PFSK-1 (cell line): Measurements from ENCODE around the gene PTPRM.

Experiments
- FOXP2 ChIP-seq: optimal IDR thresholded peaks from 2 replicates; pipeline ENCODE3; 2011; ENCODE audit warnings: borderline replicate concordance, control low read depth, inconsistent platforms; ENCODE audit not compliant: insufficient read depth; ENCODE audit errors: extremely low read length, extremely low read depth
- POLR2AphosphoS5 ChIP-seq: IDR thresholded peaks from 2 replicates; pipeline ENCODE4 v1.6.1; 2012; ENCODE audit warnings: low read depth, mild to moderate bottlenecking, control low read depth, low read length, moderate library complexity
- SIN3A ChIP-seq: IDR thresholded peaks from 2 replicates; pipeline ENCODE4 v1.6.1; 2012; ENCODE audit warnings: mild to moderate bottlenecking, low read length, moderate library complexity, borderline replicate concordance; ENCODE audit not compliant: insufficient read depth
- TAF1 ChIP-seq: IDR thresholded peaks from 2 replicates; pipeline ENCODE4 v1.6.1; 2012; ENCODE audit warnings: low read length, control low read depth, borderline replicate concordance; ENCODE audit not compliant: insufficient read depth
- TF ChIP-seq, protein P1 (sequence below), 2 experiments: IDR thresholded peaks; 2 replicates each; pipeline versions ENCODE4 v1.6.1 to v1.8.0; 2011 to 2012; ENCODE audit warnings: low read depth in 2 of 2, low read length in 2 of 2, control low read depth in 1 of 2, inconsistent platforms in 1 of 2, mild to moderate bottlenecking in 1 of 2, moderate library complexity in 1 of 2; ENCODE audit not compliant: insufficient read depth in 1 of 2

PTPRM gene

DNA sequence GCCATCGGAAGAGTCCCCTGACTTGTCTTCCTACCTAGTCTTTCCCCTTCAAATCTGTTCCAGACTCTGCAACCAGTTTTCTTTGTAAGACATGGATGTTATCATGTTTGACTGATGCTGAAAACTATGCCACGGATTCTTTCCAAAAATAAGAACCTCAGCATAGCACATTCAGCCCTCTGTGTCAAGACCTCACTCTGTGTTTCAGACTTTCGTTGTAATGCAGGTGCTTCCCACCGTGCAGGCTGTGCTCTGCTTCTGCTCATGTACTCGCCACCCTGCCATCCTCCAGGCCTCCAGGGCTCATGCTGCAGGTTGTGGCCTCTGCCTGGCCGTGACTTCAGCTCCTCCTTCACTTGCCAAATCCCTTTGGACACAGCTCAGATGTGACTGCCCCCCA is 695.1 kb downstream of the PTPRM start:
- TF ChIP-seq, protein P1, sequence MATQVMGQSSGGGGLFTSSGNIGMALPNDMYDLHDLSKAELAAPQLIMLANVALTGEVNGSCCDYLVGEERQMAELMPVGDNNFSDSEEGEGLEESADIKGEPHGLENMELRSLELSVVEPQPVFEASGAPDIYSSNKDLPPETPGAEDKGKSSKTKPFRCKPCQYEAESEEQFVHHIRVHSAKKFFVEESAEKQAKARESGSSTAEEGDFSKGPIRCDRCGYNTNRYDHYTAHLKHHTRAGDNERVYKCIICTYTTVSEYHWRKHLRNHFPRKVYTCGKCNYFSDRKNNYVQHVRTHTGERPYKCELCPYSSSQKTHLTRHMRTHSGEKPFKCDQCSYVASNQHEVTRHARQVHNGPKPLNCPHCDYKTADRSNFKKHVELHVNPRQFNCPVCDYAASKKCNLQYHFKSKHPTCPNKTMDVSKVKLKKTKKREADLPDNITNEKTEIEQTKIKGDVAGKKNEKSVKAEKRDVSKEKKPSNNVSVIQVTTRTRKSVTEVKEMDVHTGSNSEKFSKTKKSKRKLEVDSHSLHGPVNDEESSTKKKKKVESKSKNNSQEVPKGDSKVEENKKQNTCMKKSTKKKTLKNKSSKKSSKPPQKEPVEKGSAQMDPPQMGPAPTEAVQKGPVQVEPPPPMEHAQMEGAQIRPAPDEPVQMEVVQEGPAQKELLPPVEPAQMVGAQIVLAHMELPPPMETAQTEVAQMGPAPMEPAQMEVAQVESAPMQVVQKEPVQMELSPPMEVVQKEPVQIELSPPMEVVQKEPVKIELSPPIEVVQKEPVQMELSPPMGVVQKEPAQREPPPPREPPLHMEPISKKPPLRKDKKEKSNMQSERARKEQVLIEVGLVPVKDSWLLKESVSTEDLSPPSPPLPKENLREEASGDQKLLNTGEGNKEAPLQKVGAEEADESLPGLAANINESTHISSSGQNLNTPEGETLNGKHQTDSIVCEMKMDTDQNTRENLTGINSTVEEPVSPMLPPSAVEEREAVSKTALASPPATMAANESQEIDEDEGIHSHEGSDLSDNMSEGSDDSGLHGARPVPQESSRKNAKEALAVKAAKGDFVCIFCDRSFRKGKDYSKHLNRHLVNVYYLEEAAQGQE (IDR thresholded peaks at IDR 0.05; ENCODE audit: insufficient read depth in 1 of 2, low read depth in 2 of 2, low read length in 2 of 2), result no peak
- TF ChIP-seq POLR2AphosphoS5 (no peak), SIN3A (no peak)

DNA sequence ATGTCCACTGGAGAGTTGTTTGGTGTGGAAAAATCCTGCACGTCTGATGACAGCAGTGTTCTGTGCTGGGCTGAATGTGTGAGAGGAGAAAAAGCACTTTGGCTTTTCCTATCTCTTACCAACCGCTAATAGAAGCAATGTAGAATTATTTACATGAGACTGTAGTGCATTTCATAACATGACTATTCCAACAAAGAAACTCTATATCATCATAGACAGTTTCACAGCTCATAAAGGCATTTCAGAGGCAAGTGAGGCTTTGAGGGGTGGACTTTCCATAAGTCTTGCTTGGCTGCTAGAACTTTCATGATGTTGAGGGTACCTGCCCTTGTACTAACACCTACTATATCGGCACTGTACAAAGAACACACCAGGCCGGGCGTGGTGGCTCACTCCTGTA is 697.0 kb downstream of the PTPRM start:
- TF ChIP-seq POLR2AphosphoS5, result no peak
- TF ChIP-seq SIN3A, result no peak

DNA sequence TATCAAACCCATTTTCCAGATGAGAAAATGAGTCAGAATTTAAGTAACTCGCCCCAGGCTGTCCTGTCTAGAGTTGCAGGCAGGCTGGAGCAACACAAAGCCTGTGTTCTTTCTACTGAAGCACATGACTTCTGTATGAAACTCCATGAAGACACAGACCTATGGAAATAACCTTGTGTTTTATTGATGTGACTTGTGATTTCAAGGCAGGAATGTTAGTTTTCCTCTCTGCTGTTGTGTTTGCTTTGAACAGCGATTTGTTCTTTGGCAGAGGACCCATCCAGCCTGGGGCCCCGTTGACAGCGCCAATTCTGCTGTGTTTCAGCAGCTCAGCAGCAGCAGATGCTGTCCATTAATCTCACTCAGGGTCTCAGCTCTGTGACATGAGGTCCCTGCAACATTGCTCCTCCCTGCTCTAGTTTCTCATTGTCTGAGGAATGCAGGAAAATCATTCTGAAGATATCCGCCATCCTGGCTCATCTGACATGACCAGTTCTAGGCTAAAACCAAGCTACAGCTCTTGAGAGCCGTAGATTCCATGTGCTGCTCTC is 697.8 kb downstream of the PTPRM start:
- TF ChIP-seq SIN3A, result no peak
- TF ChIP-seq FOXP2, result no peak
- no peak for TF ChIP-seq TAF1
- no peak for TF ChIP-seq POLR2AphosphoS5
- TF ChIP-seq, protein P1 (IDR thresholded peaks at IDR 0.05; ENCODE audit: insufficient read depth in 1 of 2, low read depth in 2 of 2, low read length in 2 of 2), result no peak

DNA sequence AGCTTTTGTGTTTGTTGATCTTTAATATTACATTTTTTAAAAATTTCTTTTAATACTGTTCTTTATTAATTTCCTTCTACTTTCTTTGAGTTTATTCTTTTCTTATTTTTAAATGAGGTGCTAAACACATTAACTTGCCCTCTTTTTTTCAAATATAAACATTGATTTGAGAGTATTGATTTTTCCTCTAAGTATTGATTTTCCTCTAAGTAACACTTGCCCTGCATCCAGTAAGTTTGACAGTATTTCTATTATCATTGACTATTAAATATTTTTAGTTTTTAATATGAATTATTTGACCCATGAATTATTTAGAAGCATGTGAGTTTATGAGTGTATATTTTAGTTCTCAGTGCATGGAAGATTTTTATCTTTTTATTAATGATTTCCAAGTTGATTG is 705.1 kb downstream of the PTPRM start:
- TF ChIP-seq, protein P1 (IDR thresholded peaks at IDR 0.05; ENCODE audit: insufficient read depth in 1 of 2, low read depth in 2 of 2, low read length in 2 of 2), result no peak
- no peak for TF ChIP-seq FOXP2
- TF ChIP-seq POLR2AphosphoS5, result no peak
- no peak for TF ChIP-seq TAF1
- TF ChIP-seq SIN3A, result no peak

DNA sequence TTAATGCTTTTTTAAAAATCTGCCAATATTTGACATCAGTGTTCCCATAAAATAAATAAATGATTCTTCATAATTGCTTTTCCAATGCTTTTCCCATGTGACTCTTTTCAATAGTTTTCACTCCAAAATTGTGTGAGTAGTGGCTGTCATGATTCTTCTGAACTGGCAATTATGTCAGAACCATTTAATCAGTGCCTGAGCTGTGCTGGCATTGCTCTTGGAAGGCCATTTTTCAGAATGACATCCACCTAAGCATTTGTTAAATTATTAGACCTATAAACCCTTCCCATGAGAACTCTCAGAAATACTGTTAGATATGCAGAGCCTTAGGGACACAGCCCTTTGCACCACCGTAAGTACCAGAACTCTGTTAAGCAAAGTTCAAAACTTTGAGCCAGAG is 707.3 kb downstream of the PTPRM start:
- no peak for TF ChIP-seq POLR2AphosphoS5
- TF ChIP-seq FOXP2, result no peak

DNA sequence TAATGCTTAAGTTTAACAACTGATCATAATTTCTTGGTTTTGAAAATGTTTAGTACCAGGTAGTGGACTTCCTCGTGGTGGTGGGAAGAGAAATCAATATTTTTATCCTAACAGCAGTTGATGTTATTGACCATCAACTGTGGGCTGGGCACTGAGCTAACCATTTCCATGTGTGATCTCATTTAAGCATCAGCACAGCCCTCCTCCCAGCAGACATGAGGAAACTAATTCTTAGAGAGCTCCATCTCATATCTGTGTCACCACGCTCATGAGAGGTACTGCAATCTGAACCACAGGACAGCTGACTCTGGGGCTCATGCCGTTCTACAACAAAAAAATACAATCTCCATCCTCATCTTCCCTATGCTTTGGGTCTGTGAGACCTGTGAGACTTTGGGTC is 709.3 kb downstream of the PTPRM start:
- TF ChIP-seq POLR2AphosphoS5, result no peak
- TF ChIP-seq SIN3A, result no peak
- TF ChIP-seq TAF1, result no peak
- TF ChIP-seq, protein P1 (IDR thresholded peaks at IDR 0.05; ENCODE audit: insufficient read depth in 1 of 2, low read depth in 2 of 2, low read length in 2 of 2), result no peak
- no peak for TF ChIP-seq FOXP2
